HEK293 (cell line): ENCODE measurements around the gene ADIPOR2.

Experiments
- CTCF ChIA-PET: fragments of 350-600 bp; formaldehyde crosslinking; extraction: SDS; loops from one replicate; lab custom pipeline; 2021; ENCODE audit warnings: antibody characterized with exemption; lab: Yijun Ruan, JAX
- POLR2A ChIA-PET: fragments of 300-600 bp; formaldehyde crosslinking; extraction: SDS; loops from one replicate; lab custom pipeline; 2020; ENCODE audit warnings: antibody characterized with exemption, inconsistent platforms; lab: Yijun Ruan, JAX
- H3K27ac ChIP-seq: fragments of 200-500 bp; sonication (Bioruptor generic); 2 replicates; pipeline ENCODE4 v1.5.1; 2014; ENCODE audit warnings: low read depth, low read length, control low read depth, inconsistent platforms; ENCODE audit errors: extremely low read depth
- H3K36me3 ChIP-seq, 2 experiments: fragments of 200-500 bp in 1 of 2; sonication (Bioruptor generic) in 1 of 2; 1 replicate in 1 of 2; 2 replicates in 1 of 2; pipeline ENCODE4 v1.5.1; 2014 to 2017; ENCODE audit warnings: inconsistent platforms in 2 of 2, low read length in 2 of 2; ENCODE audit not compliant: control insufficient read depth in 2 of 2, insufficient read depth in 1 of 2
- H3K4me1 ChIP-seq: fragments of 200-500 bp; sonication (Bioruptor generic); 2 replicates; pipeline ENCODE4 v1.5.1; 2014; ENCODE audit warnings: mild to moderate bottlenecking, low read length, inconsistent platforms; ENCODE audit not compliant: control insufficient read depth, insufficient read depth
- H3K4me3 ChIP-seq: 2 replicates; pipeline ENCODE4 v1.5.1; 2011; ENCODE audit warnings: low read depth, mild to moderate bottlenecking, control low read depth, low read length, moderate library complexity
- H3K9me3 ChIP-seq: fragments of 200-500 bp; sonication (Bioruptor generic); 2 replicates; pipeline ENCODE4 v1.5.1; 2014; ENCODE audit warnings: low read depth, low read length, inconsistent platforms; ENCODE audit not compliant: control insufficient read depth, insufficient read depth
- ATF2 ChIP-seq: fragments of 450-650 bp; formaldehyde crosslinking; IDR thresholded peaks from 2 replicates; pipeline ENCODE4 v1.5.1; 2016; ENCODE audit warnings: missing biosample characterization, missing genetic modification characterization, low read depth
- BCL11A ChIP-seq: fragments of 450-650 bp; formaldehyde crosslinking; IDR thresholded peaks from 2 replicates; pipeline ENCODE4 v1.5.1; 2016; ENCODE audit warnings: low read depth, missing biosample characterization, missing genetic modification characterization
- GFI1B ChIP-seq: fragments of 450-650 bp; formaldehyde crosslinking; IDR thresholded peaks from 2 replicates; pipeline ENCODE4 v1.5.1; 2016; ENCODE audit warnings: missing biosample characterization, missing genetic modification characterization
- KLF10 ChIP-seq: fragments of 450-650 bp; IDR thresholded peaks from 2 replicates; pipeline ENCODE4 v1.5.1; 2018; ENCODE audit warnings: missing biosample characterization, mild to moderate bottlenecking, missing genetic modification characterization
- KLF16 ChIP-seq: fragments of 450-650 bp; formaldehyde crosslinking; IDR thresholded peaks from 2 replicates; pipeline ENCODE4 v1.5.1; 2017; ENCODE audit warnings: missing biosample characterization, missing genetic modification characterization
- SP7 ChIP-seq: fragments of 450-650 bp; formaldehyde crosslinking; IDR thresholded peaks from 2 replicates; pipeline ENCODE4 v1.5.1; 2016; ENCODE audit warnings: missing biosample characterization, missing genetic modification characterization
- TCF7L2 ChIP-seq: IDR thresholded peaks from 2 replicates; pipeline ENCODE4 v1.6.1; 2011; ENCODE audit warnings: low read depth, mild to moderate bottlenecking, inconsistent platforms, low read length, moderate library complexity, borderline replicate concordance
- ZBTB21 ChIP-seq: fragments of 450-650 bp; formaldehyde crosslinking; IDR thresholded peaks from 2 replicates; pipeline ENCODE4 v1.5.1; 2017; ENCODE audit warnings: missing biosample characterization, missing genetic modification characterization
- ZFHX2 ChIP-seq: fragments of 450-650 bp; formaldehyde crosslinking; conservative IDR thresholded peaks from 2 replicates; pipeline ENCODE4 v1.5.1; 2016; ENCODE audit warnings: missing biosample characterization, missing genetic modification characterization
- ZNF174 ChIP-seq: fragments of 450-650 bp; formaldehyde crosslinking; IDR thresholded peaks from 2 replicates; pipeline ENCODE4 v1.5.0; 2017; ENCODE audit warnings: missing biosample characterization, mild to moderate bottlenecking, missing genetic modification characterization
- ZNF175 ChIP-seq: fragments of 450-650 bp; formaldehyde crosslinking; IDR thresholded peaks from 2 replicates; pipeline ENCODE4 v1.5.1; 2016; ENCODE audit warnings: missing biosample characterization, missing genetic modification characterization
- ZNF184 ChIP-seq: fragments of 450-650 bp; IDR thresholded peaks from 2 replicates; pipeline ENCODE4 v1.5.1; 2018; ENCODE audit warnings: missing biosample characterization, mild to moderate bottlenecking, missing genetic modification characterization
- ZNF202 ChIP-seq: fragments of 450-650 bp; formaldehyde crosslinking; IDR thresholded peaks from 2 replicates; pipeline ENCODE4 v1.5.1; 2016; ENCODE audit warnings: missing biosample characterization, missing genetic modification characterization, borderline replicate concordance
- ZNF211 ChIP-seq: fragments of 450-650 bp; formaldehyde crosslinking; IDR thresholded peaks from 2 replicates; pipeline ENCODE4 v1.5.1; 2016; ENCODE audit warnings: low read depth, missing biosample characterization, missing genetic modification characterization
- ZNF223 ChIP-seq: fragments of 450-650 bp; formaldehyde crosslinking; IDR thresholded peaks from 2 replicates; pipeline ENCODE4 v1.5.1; 2016; ENCODE audit warnings: missing biosample characterization, missing genetic modification characterization
- ZNF394 ChIP-seq: fragments of 450-650 bp; formaldehyde crosslinking; IDR thresholded peaks from 2 replicates; pipeline ENCODE4 v1.5.1; 2016; ENCODE audit warnings: missing biosample characterization, missing genetic modification characterization, mild to moderate bottlenecking, moderate library complexity, borderline replicate concordance
- ZNF621 ChIP-seq: fragments of 450-650 bp; formaldehyde crosslinking; IDR thresholded peaks from 2 replicates; pipeline ENCODE4 v1.5.1; 2017; ENCODE audit warnings: missing biosample characterization, missing genetic modification characterization
- ZNF660 ChIP-seq: fragments of 450-650 bp; IDR thresholded peaks from 2 replicates; pipeline ENCODE4 v1.5.1; 2018; ENCODE audit warnings: missing biosample characterization, mild to moderate bottlenecking, missing genetic modification characterization
- ZNF776 ChIP-seq: fragments of 450-650 bp; formaldehyde crosslinking; IDR thresholded peaks from 2 replicates; pipeline ENCODE4 v1.5.0; 2017; ENCODE audit warnings: missing biosample characterization, missing genetic modification characterization, borderline replicate concordance
- ZNF785 ChIP-seq: fragments of 450-650 bp; formaldehyde crosslinking; IDR thresholded peaks from 2 replicates; pipeline ENCODE4 v1.5.1; 2016; ENCODE audit warnings: missing biosample characterization, missing genetic modification characterization
- TF ChIP-seq, protein P1 (sequence below): fragments of 450-650 bp; formaldehyde crosslinking; IDR thresholded peaks from 2 replicates; pipeline ENCODE4; 2016; ENCODE audit warnings: missing biosample characterization, missing genetic modification characterization
- TF ChIP-seq, protein P2 (sequence below): fragments of 450-650 bp; formaldehyde crosslinking; IDR thresholded peaks from 2 replicates; pipeline ENCODE4 v1.5.1; 2017; ENCODE audit warnings: missing biosample characterization, missing genetic modification characterization
- TF ChIP-seq, protein P3 (sequence below): fragments of 450-650 bp; IDR thresholded peaks from 2 replicates; pipeline ENCODE4 v1.5.1; 2018; ENCODE audit warnings: missing biosample characterization, mild to moderate bottlenecking, missing genetic modification characterization

ADIPOR2 gene

DNA sequence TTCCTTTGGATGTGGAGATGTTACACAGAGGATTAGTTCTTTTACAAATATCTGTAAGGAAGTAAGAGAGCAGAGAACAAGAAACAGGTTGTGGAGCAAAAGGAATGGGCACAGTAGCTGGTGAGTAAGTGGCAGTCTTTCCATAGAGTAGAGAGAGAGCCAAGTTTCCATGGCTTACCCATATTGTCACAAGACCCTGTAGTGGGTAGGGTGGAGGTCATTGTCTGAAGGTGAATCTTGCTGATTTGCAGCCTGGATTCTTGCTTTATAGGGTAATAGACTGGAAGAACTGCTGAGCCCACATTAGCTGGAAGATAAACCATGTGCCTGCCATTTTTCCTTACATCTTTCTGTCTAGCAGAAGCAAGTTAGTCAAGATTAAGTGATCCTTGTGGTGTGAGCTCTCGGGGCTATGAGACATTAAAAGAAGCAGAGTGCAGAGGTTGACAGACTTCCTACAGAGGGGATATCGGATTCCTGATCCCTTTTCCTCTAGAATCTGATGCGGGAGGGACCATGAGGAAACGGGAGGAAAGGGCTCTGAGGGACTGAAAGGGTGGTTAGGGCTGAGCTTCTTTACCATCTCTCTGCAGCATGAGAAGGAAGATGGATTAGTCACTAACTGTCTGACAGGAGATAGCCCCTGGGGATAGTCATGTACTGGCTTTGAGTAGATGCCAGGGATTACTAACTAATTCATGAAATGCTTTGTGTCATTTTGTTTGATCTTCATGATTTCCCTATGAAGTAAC is 85.5 kb downstream of the ADIPOR2 start (continued):
- TF ChIP-seq ZNF394 (tag by site-specific recombination) (0 out of 2 replicates have a peak, but pooled peaks have one; percentile 12), ZNF785 (no peak)
- TF ChIP-seq, protein P1, sequence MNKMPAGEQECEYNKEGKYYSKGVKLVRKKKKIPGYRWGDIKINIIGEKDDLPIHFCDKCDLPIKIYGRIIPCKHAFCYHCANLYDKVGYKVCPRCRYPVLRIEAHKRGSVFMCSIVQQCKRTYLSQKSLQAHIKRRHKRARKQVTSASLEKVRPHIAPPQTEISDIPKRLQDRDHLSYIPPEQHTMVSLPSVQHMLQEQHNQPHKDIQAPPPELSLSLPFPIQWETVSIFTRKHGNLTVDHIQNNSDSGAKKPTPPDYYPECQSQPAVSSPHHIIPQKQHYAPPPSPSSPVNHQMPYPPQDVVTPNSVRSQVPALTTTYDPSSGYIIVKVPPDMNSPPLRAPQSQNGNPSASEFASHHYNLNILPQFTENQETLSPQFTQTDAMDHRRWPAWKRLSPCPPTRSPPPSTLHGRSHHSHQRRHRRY: no peak

GRCh38 chr12:1777798-1778197 is 86.9 kb downstream of the ADIPOR2 start:
- peaks cover 13% of the 10 kb centered on the region; the same call in 1 of the 2 replicates for H3K4me1 ChIP-seq
- TF ChIP-seq ZBTB21 (tag by site-specific recombination): no peak
- no peak for TF ChIP-seq TCF7L2
- TF ChIP-seq, protein P2, sequence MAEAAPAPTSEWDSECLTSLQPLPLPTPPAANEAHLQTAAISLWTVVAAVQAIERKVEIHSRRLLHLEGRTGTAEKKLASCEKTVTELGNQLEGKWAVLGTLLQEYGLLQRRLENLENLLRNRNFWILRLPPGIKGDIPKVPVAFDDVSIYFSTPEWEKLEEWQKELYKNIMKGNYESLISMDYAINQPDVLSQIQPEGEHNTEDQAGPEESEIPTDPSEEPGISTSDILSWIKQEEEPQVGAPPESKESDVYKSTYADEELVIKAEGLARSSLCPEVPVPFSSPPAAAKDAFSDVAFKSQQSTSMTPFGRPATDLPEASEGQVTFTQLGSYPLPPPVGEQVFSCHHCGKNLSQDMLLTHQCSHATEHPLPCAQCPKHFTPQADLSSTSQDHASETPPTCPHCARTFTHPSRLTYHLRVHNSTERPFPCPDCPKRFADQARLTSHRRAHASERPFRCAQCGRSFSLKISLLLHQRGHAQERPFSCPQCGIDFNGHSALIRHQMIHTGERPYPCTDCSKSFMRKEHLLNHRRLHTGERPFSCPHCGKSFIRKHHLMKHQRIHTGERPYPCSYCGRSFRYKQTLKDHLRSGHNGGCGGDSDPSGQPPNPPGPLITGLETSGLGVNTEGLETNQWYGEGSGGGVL (tag by site-specific recombination): no peak
- TF ChIP-seq ZNF211: no peak
- TF ChIP-seq, all 188 proteins: peak for 0
- peaks cover 1 to 12% of the 10 kb centered on the region in 2 experiments; a peak in 2 of 3 replicates for H3K36me3 ChIP-seq
- no peak overlapping the region for H3K27ac ChIP-seq
- H3K4me3 ChIP-seq: no peak overlapping the region
- ChIA-PET CTCF (interaction anchor here (2.4 kb wide), 1 partner anchor 14 kb away, joined by 16 read pairs; no protein-coding TSS in a partner anchor), POLR2A (no interaction called here)
- no peaks in the 10 kb centered on the region for H3K9me3 ChIP-seq

DNA sequence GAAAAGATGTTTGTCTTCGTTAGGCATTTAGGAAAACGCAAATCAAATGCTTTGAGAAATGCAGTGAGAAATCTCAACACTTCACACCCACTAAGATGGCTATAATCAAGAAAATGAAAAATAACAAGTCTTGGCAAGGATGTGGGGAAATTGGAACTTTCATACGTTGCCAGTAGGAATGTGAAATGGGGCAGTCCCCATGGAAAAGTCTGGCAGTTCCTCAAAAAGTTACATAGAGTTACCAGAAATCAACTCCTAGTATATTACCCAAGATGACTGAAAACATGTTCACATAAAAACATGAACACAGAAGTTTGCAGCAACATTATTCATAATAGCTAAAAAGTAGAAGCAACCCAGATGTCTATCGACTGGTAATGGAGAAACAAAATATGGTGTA is 88.0 kb downstream of the ADIPOR2 start:
- TF ChIP-seq KLF16 (tag by site-specific recombination): no peak
- no peak for TF ChIP-seq KLF10
- no peak for TF ChIP-seq ZNF776
- TF ChIP-seq ATF2 (tag by site-specific recombination): no peak
- TF ChIP-seq, protein P1: no peak
- no peak for TF ChIP-seq ZNF660 (tag by site-specific recombination)
- TF ChIP-seq ZNF184 (tag by site-specific recombination): no peak
- no peak for TF ChIP-seq ZNF223 (tag by site-specific recombination)
- TF ChIP-seq, protein P3, sequence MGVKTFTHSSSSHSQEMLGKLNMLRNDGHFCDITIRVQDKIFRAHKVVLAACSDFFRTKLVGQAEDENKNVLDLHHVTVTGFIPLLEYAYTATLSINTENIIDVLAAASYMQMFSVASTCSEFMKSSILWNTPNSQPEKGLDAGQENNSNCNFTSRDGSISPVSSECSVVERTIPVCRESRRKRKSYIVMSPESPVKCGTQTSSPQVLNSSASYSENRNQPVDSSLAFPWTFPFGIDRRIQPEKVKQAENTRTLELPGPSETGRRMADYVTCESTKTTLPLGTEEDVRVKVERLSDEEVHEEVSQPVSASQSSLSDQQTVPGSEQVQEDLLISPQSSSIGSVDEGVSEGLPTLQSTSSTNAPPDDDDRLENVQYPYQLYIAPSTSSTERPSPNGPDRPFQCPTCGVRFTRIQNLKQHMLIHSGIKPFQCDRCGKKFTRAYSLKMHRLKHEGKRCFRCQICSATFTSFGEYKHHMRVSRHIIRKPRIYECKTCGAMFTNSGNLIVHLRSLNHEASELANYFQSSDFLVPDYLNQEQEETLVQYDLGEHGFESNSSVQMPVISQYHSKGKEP (tag by site-specific recombination): no peak
- no peak for TF ChIP-seq SP7 (tag by site-specific recombination)
- TF ChIP-seq ZNF174 (tag by site-specific recombination): no peak
- no peak for TF ChIP-seq GFI1B (tag by site-specific recombination)
- TF ChIP-seq ZNF621 (tag by site-specific recombination): no peak
- TF ChIP-seq ZFHX2 (tag by site-specific recombination): no peak
- TF ChIP-seq BCL11A: no peak
- TF ChIP-seq ZNF175 (tag by site-specific recombination): no peak
- no peak for TF ChIP-seq ZNF202
- TF ChIP-seq, all 188 proteins: peak for 0
- ChIA-PET POLR2A (no interaction called here), CTCF (interaction anchor here (0.6 to 2.4 kb wide), 2 partner anchors 13 to 30 kb away, joined by 3 to 16 read pairs; no protein-coding TSS in a partner anchor)
- Histone ChIP-seq H3K27ac (no peak overlapping the region), H3K4me1 (peaks cover 13% of the 10 kb centered on the region; the same call in 1 of the 2 replicates), H3K36me3 (peaks cover 6 to 15% of the 10 kb centered on the region in 2 experiments; a peak in 2 of 3 replicates), H3K9me3 (no peaks in the 10 kb centered on the region), H3K4me3 (no peak overlapping the region)
